Measurements from ENCODE around the gene NFIA. TPM values are rescaled to one million over a fixed set of nuclear protein-coding genes. Genes with fewer than 3 reads are reported as not detected.

NFIA gene
- total and polyA plus RNA-seq, 10 of the 15 experiments (the other 5 are each of a cell fraction or from before 2014, with no cell fraction given), result 0.10 to 0.16 TPM; not detected in 8

DNA sequence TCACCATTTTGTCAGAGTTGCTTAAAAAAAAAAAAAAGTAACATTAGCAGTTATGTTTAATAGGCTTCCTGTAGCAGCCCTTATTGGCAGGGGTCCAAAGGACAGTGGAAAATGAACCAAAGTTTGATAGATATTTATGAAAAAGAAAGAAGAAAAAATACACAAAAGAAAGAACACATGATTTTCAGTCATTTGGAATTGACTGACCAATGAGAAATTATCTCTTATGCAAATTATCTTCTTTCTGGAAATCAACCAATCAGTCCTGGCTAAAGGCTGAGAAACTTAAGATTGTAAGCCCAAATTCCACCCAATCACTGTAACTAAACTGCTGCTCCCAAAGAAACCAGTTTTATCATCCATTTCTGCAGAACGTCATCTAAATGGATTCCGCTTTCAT, 360.2 kb downstream of the NFIA start:
- Histone ChIP-seq H3K9ac (ENCODE audit: control insufficient read depth, insufficient read depth, low read length) (no peak overlapping the region), H3K4me2 (ENCODE audit: control insufficient read depth, insufficient read depth) (no peak overlapping the region), H3K36me3 (ENCODE audit: control insufficient read depth in 2 of 2, insufficient read depth in 2 of 2, low read length in 1 of 2) (no peaks in the 10 kb centered on the region), H3K27me3 (replicated peaks in 1 of 2; ENCODE audit: control insufficient read depth in 2 of 2, insufficient read depth in 2 of 2, low read length in 1 of 2) (no peaks in the 10 kb centered on the region), H3K27ac (ENCODE audit: control insufficient read depth, insufficient read depth) (no peak overlapping the region), H4K20me1 (ENCODE audit: control insufficient read depth, insufficient read depth) (no peaks in the 10 kb centered on the region), H3K9me3 (replicated peaks; ENCODE audit: control insufficient read depth, insufficient read depth, low read length) (no peaks in the 10 kb centered on the region), H2AFZ (ENCODE audit: control insufficient read depth, low read depth, low read length) (no peak overlapping the region), H3K4me3 (no peak overlapping the region), H3K79me2 (ENCODE audit: control insufficient read depth, insufficient read depth, low read length) (no peaks in the 10 kb centered on the region), H3K4me1 (ENCODE audit: control insufficient read depth, insufficient read depth, low read length) (no peaks in the 10 kb centered on the region)
- ChIA-PET POLR2A (no interaction called here), RAD21 (ENCODE audit: unreplicated experiment) (no interaction called here), CTCF (no interaction called here), SMC1A (ENCODE audit: uncharacterized antibody, unreplicated experiment) (no interaction called here)
- FAIRE-seq, result no peak
- ATAC-seq, result no peak
- in situ Hi-C loops (cut with MboI) (loop anchor here (10.0 kb wide), 1 partner anchor 588 kb away; no protein-coding TSS in a partner anchor), intact Hi-C loops (cut with micrococcal nuclease; ENCODE audit: unreplicated experiment) (no loop called here)
- DNase-seq (ENCODE audit: low read depth, low spot score), result no peak
- BruUV-seq (replicated peaks), result no TSS peak
- TF ChIP-seq, protein P1, sequence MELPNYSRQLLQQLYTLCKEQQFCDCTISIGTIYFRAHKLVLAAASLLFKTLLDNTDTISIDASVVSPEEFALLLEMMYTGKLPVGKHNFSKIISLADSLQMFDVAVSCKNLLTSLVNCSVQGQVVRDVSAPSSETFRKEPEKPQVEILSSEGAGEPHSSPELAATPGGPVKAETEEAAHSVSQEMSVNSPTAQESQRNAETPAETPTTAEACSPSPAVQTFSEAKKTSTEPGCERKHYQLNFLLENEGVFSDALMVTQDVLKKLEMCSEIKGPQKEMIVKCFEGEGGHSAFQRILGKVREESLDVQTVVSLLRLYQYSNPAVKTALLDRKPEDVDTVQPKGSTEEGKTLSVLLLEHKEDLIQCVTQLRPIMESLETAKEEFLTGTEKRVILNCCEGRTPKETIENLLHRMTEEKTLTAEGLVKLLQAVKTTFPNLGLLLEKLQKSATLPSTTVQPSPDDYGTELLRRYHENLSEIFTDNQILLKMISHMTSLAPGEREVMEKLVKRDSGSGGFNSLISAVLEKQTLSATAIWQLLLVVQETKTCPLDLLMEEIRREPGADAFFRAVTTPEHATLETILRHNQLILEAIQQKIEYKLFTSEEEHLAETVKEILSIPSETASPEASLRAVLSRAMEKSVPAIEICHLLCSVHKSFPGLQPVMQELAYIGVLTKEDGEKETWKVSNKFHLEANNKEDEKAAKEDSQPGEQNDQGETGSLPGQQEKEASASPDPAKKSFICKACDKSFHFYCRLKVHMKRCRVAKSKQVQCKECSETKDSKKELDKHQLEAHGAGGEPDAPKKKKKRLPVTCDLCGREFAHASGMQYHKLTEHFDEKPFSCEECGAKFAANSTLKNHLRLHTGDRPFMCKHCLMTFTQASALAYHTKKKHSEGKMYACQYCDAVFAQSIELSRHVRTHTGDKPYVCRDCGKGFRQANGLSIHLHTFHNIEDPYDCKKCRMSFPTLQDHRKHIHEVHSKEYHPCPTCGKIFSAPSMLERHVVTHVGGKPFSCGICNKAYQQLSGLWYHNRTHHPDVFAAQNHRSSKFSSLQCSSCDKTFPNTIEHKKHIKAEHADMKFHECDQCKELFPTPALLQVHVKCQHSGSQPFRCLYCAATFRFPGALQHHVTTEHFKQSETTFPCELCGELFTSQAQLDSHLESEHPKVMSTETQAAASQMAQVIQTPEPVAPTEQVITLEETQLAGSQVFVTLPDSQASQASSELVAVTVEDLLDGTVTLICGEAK (IDR thresholded peaks at IDR 0.05; ENCODE audit: borderline replicate concordance), result no peak
- TF ChIP-seq, protein P2, sequence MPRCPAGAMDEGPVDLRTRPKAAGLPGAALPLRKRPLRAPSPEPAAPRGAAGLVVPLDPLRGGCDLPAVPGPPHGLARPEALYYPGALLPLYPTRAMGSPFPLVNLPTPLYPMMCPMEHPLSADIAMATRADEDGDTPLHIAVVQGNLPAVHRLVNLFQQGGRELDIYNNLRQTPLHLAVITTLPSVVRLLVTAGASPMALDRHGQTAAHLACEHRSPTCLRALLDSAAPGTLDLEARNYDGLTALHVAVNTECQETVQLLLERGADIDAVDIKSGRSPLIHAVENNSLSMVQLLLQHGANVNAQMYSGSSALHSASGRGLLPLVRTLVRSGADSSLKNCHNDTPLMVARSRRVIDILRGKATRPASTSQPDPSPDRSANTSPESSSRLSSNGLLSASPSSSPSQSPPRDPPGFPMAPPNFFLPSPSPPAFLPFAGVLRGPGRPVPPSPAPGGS (IDR thresholded peaks at IDR 0.05; ENCODE audit: borderline replicate concordance, insufficient read depth, low read depth, low read length, poor library complexity, severe bottlenecking), result no peak
- TF ChIP-seq MYB (IDR thresholded peaks at IDR 0.05; ENCODE audit: borderline replicate concordance, low read depth, low read length), result no peak
- TF ChIP-seq, protein P3, sequence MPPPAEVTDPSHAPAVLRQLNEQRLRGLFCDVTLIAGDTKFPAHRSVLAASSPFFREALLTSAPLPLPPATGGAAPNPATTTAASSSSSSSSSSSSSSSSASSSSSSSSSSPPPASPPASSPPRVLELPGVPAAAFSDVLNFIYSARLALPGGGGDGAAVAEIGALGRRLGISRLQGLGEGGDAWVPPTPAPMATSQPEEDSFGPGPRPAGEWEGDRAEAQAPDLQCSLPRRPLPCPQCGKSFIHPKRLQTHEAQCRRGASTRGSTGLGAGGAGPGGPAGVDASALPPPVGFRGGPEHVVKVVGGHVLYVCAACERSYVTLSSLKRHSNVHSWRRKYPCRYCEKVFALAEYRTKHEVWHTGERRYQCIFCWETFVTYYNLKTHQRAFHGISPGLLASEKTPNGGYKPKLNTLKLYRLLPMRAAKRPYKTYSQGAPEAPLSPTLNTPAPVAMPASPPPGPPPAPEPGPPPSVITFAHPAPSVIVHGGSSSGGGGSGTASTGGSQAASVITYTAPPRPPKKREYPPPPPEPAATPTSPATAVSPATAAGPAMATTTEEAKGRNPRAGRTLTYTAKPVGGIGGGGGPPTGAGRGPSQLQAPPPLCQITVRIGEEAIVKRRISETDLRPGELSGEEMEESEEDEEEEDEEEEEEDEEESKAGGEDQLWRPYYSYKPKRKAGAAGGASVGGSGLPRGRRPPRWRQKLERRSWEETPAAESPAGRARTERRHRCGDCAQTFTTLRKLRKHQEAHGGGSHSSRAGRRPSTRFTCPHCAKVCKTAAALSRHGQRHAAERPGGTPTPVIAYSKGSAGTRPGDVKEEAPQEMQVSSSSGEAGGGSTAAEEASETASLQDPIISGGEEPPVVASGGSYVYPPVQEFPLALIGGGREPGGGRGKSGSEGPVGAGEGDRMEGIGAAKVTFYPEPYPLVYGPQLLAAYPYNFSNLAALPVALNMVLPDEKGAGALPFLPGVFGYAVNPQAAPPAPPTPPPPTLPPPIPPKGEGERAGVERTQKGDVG (CRISPR knock-in tag; IDR thresholded peaks at IDR 0.05), result no peak
- 44% methylated on average over 2 of the region's 2 CpGs for WGBS (ENCODE audit: insufficient coverage, insufficient replicate concordance, low lambda C conversion rate, missing lambda C conversion rate)

Data from GM12878 (cell line).